Measurements from ENCODE around the gene CFI.
A peak's percentile ranks its signal among the peaks of the same experiment; 100 is the strongest.

Gene CFI

GRCh38 chr4:109730619-109731545, 70.9 kb downstream of the CFI start:
- no peak for DNase-seq (ENCODE audit: low read depth)

- peak; percentile 48 for DNase-seq (ENCODE audit: low read depth)
These were observed 71.8 kb downstream of the CFI start, which contains the start of gene PLA2G12A for GRCh38 chr4:109729718-109730618. TSS of gene PLA2G12A (minus strand) at chr4:109730070. CDS start at chr4:109729809, 261 bp downstream.

GRCh38 chr4:109729117-109729717, 72.6 kb downstream of the CFI start:
- DNase-seq (ENCODE audit: low read depth) = no peak

GRCh38 chr4:109728385-109728784, 73.4 kb downstream of the CFI start:
- DNase-seq (ENCODE audit: low read depth) = no peak

GRCh38 chr4:109723110-109723509, 78.7 kb downstream of the CFI start:
- no peak for DNase-seq (ENCODE audit: low read depth)

GRCh38 chr4:109722357-109722756, 79.4 kb downstream of the CFI start:
- DNase-seq (ENCODE audit: low read depth) = no peak

GRCh38 chr4:109721033-109721432, 80.8 kb downstream of the CFI start:
- no peak for DNase-seq (ENCODE audit: low read depth)

- no peak for DNase-seq (ENCODE audit: low read depth)
These were observed 82.2 kb downstream of the CFI start for GRCh38 chr4:109719604-109720003.

- no peak for DNase-seq (ENCODE audit: low read depth)
These were observed 83.0 kb downstream of the CFI start for GRCh38 chr4:109718759-109719158.

- no peak for DNase-seq (ENCODE audit: low read depth)
These were observed 88.3 kb downstream of the CFI start for GRCh38 chr4:109713500-109713899.

- no peak for DNase-seq (ENCODE audit: low read depth)
These were observed 92.8 kb downstream of the CFI start for GRCh38 chr4:109708990-109709389.

- no peak for DNase-seq (ENCODE audit: low read depth)
These were observed 93.4 kb downstream of the CFI start for GRCh38 chr4:109708435-109708834.

- no peak for DNase-seq (ENCODE audit: low read depth)
These were observed 98.0 kb downstream of the CFI start for GRCh38 chr4:109703664-109704361.

- DNase-seq (ENCODE audit: low read depth) = peak; percentile 35
These were observed 98.7 kb downstream of the CFI start, which contains the start of gene CASP6 for GRCh38 chr4:109702950-109703663. TSS of gene CASP6 (minus strand) at chr4:109703445. CDS start at chr4:109703395, 50 bp downstream.

- no peak for DNase-seq (ENCODE audit: low read depth)
These were observed 100.0 kb downstream of the CFI start for GRCh38 chr4:109701566-109702410.

- DNase-seq (ENCODE audit: low read depth) = no peak
These were observed 102.1 kb downstream of the CFI start for GRCh38 chr4:109699553-109700225.

- no peak for DNase-seq (ENCODE audit: low read depth)
These were observed 103.1 kb downstream of the CFI start for GRCh38 chr4:109698656-109699055.

GRCh38 chr4:109691411-109691920, 110.3 kb downstream of the CFI start:
- DNase-seq (ENCODE audit: low read depth) = no peak

All from stimulated activated CD8-positive, alpha-beta memory T cell treated with anti-CD3 and anti-CD28 coated beads, Interleukin-15, amount 100 ng/mL, for 1 hour (primary cell).